ENCODE measurements around the gene PPP6R1. TPM values are rescaled to one million over a fixed set of nuclear protein-coding genes. Genes with fewer than 3 reads are reported as not detected.

The PPP6R1 gene
- total RNA-seq, 1 experiment from 2014 or later: 79.7 TPM

DNA sequence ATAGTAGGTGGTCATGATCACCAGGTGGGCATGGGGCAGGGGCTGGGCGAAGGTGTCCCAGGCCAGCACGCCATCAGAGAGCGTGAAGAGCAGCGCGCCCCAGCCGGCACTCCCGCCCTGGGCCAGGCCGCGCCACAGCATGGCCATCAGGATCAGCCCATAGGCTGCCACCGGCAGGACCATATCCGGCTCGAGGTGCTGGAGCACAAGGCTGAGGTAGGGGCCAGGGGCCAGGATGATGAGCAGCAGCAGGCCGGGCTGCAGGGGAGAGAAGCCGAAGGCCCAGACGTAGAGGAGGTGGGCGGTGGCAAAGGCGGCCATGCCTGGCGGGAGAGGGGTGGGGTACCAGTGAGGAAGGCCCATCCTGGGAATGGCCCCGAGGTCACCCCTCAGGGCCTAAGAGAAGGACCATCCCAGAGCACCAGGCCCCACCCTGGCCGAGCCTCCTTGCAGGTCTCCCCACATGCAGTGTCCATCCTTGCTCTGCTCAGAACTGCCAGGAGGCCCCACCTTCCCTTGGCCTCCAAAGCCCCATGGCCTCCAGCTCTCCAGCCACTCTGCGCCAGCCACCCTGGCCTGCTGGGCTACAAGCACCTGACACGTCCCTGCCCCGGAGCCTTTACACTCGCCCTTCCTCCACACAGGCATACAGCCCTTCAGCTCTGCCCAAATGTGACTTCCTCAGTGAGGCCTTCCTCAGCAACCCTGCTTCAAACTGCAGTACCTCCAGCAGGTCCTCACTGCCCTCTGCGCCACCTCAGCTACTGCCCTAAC lies 31.4 kb downstream of the PPP6R1 start:
- Histone ChIP-seq H3K14ac (ENCODE audit: insufficient read depth, low read length) (no peak overlapping the region; the same call in 1 of the 2 replicates), H3K9ac (ENCODE audit: extremely low read depth, insufficient read length, low read length) (no peak overlapping the region), H3K4me2 (ENCODE audit: insufficient read depth, insufficient read length, low read length) (no peak overlapping the region), H3K18ac (ENCODE audit: insufficient read length, low read depth, low read length) (no peak overlapping the region), H3K27me3 (ENCODE audit: insufficient read depth, low read length) (no peaks in the 10 kb centered on the region), H2BK20ac (ENCODE audit: low read depth, low read length, poor library complexity, severe bottlenecking) (no peak overlapping the region), H2AK5ac (ENCODE audit: insufficient read length, low read length) (no peak overlapping the region), H3T11ph (ENCODE audit: low read length) (no peak overlapping the region), H2AFZ (ENCODE audit: low read length) (no peak overlapping the region), H4K5ac (ENCODE audit: insufficient read length, low read depth, low read length) (no peak overlapping the region), H3K9me3 (ENCODE audit: control insufficient read depth, low read depth, low read length) (no peaks in the 10 kb centered on the region), H3K4ac (ENCODE audit: low read depth, low read length) (no peak overlapping the region), H4K20me1 (ENCODE audit: control insufficient read depth, insufficient read depth, insufficient read length) (no peaks in the 10 kb centered on the region), H4K91ac (ENCODE audit: insufficient read length, low read depth, low read length) (no peak overlapping the region), H2BK120ac (ENCODE audit: low read depth, low read length, poor library complexity, severe bottlenecking) (no peak overlapping the region), H3K79me2 (ENCODE audit: insufficient read depth, low read length) (no peaks in the 10 kb centered on the region), H3K56ac (ENCODE audit: insufficient read length, low read depth, low read length) (no peak overlapping the region), H3K79me1 (ENCODE audit: insufficient read depth, low read depth, low read length, poor library complexity, severe bottlenecking) (no peaks in the 10 kb centered on the region), H3K4me1 (ENCODE audit: insufficient read depth, low read length) (no peaks in the 10 kb centered on the region), H3K23me2 (ENCODE audit: insufficient read length, low read depth, low read length, poor library complexity, severe bottlenecking) (no peaks in the 10 kb centered on the region), H4K8ac (replicated peaks; ENCODE audit: insufficient read length, low read depth, low read length) (no peak overlapping the region), H2BK5ac (ENCODE audit: insufficient read length, low read length) (no peak overlapping the region), H3K23ac (ENCODE audit: insufficient read length, low read depth, low read length) (no peak overlapping the region), H2BK15ac (ENCODE audit: low read depth, low read length) (no peak overlapping the region), H2BK12ac (ENCODE audit: insufficient read length, low read depth, low read length) (no peak overlapping the region), H3K27ac (ENCODE audit: insufficient read length, low read depth, low read length) (no peak overlapping the region)
- no peak overlapping the region for H3K4me3 Mint-ChIP-seq
- peak overlapping the region; percentile 50 to 90 (median 82); a peak in 5 of 7 replicates for H3K27ac Mint-ChIP-seq
- no CpG with 5 or more reads among the region's 25 CpGs for WGBS (ENCODE audit: extremely low coverage, insufficient read length, low lambda C conversion rate)
- peaks cover 10 to 25% (median 22%) of the 10 kb centered on the region in 3 experiments; a peak in 6 of 7 replicates for H3K36me3 Mint-ChIP-seq (ENCODE audit: insufficient read depth in 1 of 3, low read depth in 3 of 3)
- TF ChIP-seq, protein P1, sequence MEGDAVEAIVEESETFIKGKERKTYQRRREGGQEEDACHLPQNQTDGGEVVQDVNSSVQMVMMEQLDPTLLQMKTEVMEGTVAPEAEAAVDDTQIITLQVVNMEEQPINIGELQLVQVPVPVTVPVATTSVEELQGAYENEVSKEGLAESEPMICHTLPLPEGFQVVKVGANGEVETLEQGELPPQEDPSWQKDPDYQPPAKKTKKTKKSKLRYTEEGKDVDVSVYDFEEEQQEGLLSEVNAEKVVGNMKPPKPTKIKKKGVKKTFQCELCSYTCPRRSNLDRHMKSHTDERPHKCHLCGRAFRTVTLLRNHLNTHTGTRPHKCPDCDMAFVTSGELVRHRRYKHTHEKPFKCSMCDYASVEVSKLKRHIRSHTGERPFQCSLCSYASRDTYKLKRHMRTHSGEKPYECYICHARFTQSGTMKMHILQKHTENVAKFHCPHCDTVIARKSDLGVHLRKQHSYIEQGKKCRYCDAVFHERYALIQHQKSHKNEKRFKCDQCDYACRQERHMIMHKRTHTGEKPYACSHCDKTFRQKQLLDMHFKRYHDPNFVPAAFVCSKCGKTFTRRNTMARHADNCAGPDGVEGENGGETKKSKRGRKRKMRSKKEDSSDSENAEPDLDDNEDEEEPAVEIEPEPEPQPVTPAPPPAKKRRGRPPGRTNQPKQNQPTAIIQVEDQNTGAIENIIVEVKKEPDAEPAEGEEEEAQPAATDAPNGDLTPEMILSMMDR (conservative IDR thresholded peaks at IDR 0.05): no peak
- peak; percentile 25 for DNase-seq
- H3K9me3 Mint-ChIP-seq: no peaks in the 10 kb centered on the region
- H3K27me3 Mint-ChIP-seq (ENCODE audit: low read depth): no peaks in the 10 kb centered on the region; the same call in 1 of the 2 replicates
- peaks cover 0 to 6% of the 10 kb centered on the region in 2 experiments; a peak in 2 of 4 replicates for H3K4me1 Mint-ChIP-seq

All from H9 (cell line).